HEK293 (cell line): ENCODE measurements around the gene C1QL3.

Source experiments
- CTCF ChIA-PET: fragments of 350-600 bp; formaldehyde crosslinking; extraction: SDS; loops from one replicate; lab custom pipeline; 2021; ENCODE audit warnings: antibody characterized with exemption; lab: Yijun Ruan, JAX
- POLR2A ChIA-PET: fragments of 300-600 bp; formaldehyde crosslinking; extraction: SDS; loops from one replicate; lab custom pipeline; 2020; ENCODE audit warnings: antibody characterized with exemption, inconsistent platforms; lab: Yijun Ruan, JAX
- H3K27ac ChIP-seq: fragments of 200-500 bp; sonication (Bioruptor generic); 2 replicates; pipeline ENCODE4 v1.5.1; 2014; ENCODE audit warnings: low read depth, low read length, control low read depth, inconsistent platforms; ENCODE audit errors: extremely low read depth
- H3K36me3 ChIP-seq, 2 experiments: fragments of 200-500 bp in 1 of 2; sonication (Bioruptor generic) in 1 of 2; 1 replicate in 1 of 2; 2 replicates in 1 of 2; pipeline ENCODE4 v1.5.1; 2014 to 2017; ENCODE audit warnings: inconsistent platforms in 2 of 2, low read length in 2 of 2; ENCODE audit not compliant: control insufficient read depth in 2 of 2, insufficient read depth in 1 of 2
- H3K4me1 ChIP-seq: fragments of 200-500 bp; sonication (Bioruptor generic); 2 replicates; pipeline ENCODE4 v1.5.1; 2014; ENCODE audit warnings: mild to moderate bottlenecking, low read length, inconsistent platforms; ENCODE audit not compliant: control insufficient read depth, insufficient read depth
- H3K4me3 ChIP-seq: 2 replicates; pipeline ENCODE4 v1.5.1; 2011; ENCODE audit warnings: low read depth, mild to moderate bottlenecking, control low read depth, low read length, moderate library complexity
- H3K9me3 ChIP-seq: fragments of 200-500 bp; sonication (Bioruptor generic); 2 replicates; pipeline ENCODE4 v1.5.1; 2014; ENCODE audit warnings: low read depth, low read length, inconsistent platforms; ENCODE audit not compliant: control insufficient read depth, insufficient read depth
- CTCF ChIP-seq: fragments of 450-650 bp; formaldehyde crosslinking; IDR thresholded peaks from 2 replicates; pipeline ENCODE4 v1.5.1; 2016; ENCODE audit warnings: missing biosample characterization, missing genetic modification characterization
- HOXC10 ChIP-seq: sonication (generic); formaldehyde crosslinking; IDR thresholded peaks from 2 replicates; pipeline ENCODE4 v1.8.1; 2023; ENCODE audit warnings: mild to moderate bottlenecking, missing genetic modification reagents
- TCF7L2 ChIP-seq: IDR thresholded peaks from 2 replicates; pipeline ENCODE4 v1.6.1; 2011; ENCODE audit warnings: low read depth, mild to moderate bottlenecking, inconsistent platforms, low read length, moderate library complexity, borderline replicate concordance
- TSHZ1 ChIP-seq: fragments of 450-650 bp; formaldehyde crosslinking; IDR thresholded peaks from 2 replicates; pipeline ENCODE4 v1.5.1; 2016; ENCODE audit warnings: missing biosample characterization, missing genetic modification characterization, borderline replicate concordance
- ZBTB48 ChIP-seq: fragments of 450-650 bp; formaldehyde crosslinking; IDR thresholded peaks from 2 replicates; pipeline ENCODE4 v1.5.1; 2016; ENCODE audit warnings: missing biosample characterization, missing genetic modification characterization
- ZNF274 ChIP-seq, 2 experiments: fragments of 200-500 bp in 1 of 2; fragments of 450-650 bp in 1 of 2; sonication (Bioruptor generic) in 1 of 2; formaldehyde crosslinking in 1 of 2; IDR thresholded peaks; 2 replicates each; pipeline versions ENCODE4 v1.5.1 to v1.6.1; 2014 to 2016; ENCODE audit warnings: borderline replicate concordance in 1 of 2, inconsistent platforms in 1 of 2, low read length in 1 of 2, missing biosample characterization in 1 of 2, missing genetic modification characterization in 1 of 2
- ZNF292 ChIP-seq: fragments of 450-650 bp; formaldehyde crosslinking; IDR thresholded peaks from 2 replicates; pipeline ENCODE4 v1.5.1; 2016; ENCODE audit warnings: low read depth, missing biosample characterization, missing genetic modification characterization, borderline replicate concordance
- ZNF362 ChIP-seq: fragments of 450-650 bp; formaldehyde crosslinking; IDR thresholded peaks from 2 replicates; pipeline ENCODE4 v1.5.1; 2016; ENCODE audit warnings: missing biosample characterization, missing genetic modification characterization
- ZNF423 ChIP-seq: fragments of 450-650 bp; formaldehyde crosslinking; IDR thresholded peaks from 2 replicates; pipeline ENCODE4 v1.5.1; 2016; ENCODE audit warnings: missing biosample characterization, missing genetic modification characterization
- ZNF549 ChIP-seq: fragments of 450-650 bp; IDR thresholded peaks from 2 replicates; pipeline ENCODE4 v1.5.1; 2018; ENCODE audit warnings: missing biosample characterization, missing genetic modification characterization, mild to moderate bottlenecking, inconsistent platforms, moderate library complexity
- ZNF555 ChIP-seq: fragments of 450-650 bp; formaldehyde crosslinking; conservative IDR thresholded peaks from 2 replicates; pipeline ENCODE4 v1.5.1; 2017; ENCODE audit warnings: missing biosample characterization, mild to moderate bottlenecking, missing genetic modification characterization, inconsistent platforms
- ZNF561 ChIP-seq: fragments of 450-650 bp; IDR thresholded peaks from 2 replicates; pipeline ENCODE4 v1.5.1; 2018; ENCODE audit warnings: missing biosample characterization, missing genetic modification characterization, borderline replicate concordance
- ZNF600 ChIP-seq: fragments of 450-650 bp; formaldehyde crosslinking; IDR thresholded peaks from 2 replicates; pipeline ENCODE4 v1.5.1; 2016; ENCODE audit warnings: missing biosample characterization, missing genetic modification characterization
- ZNF654 ChIP-seq: fragments of 450-650 bp; formaldehyde crosslinking; IDR thresholded peaks from 2 replicates; pipeline ENCODE4 v1.5.1; 2016; ENCODE audit warnings: low read depth, missing biosample characterization, missing genetic modification characterization
- ZNF768 ChIP-seq: fragments of 450-650 bp; formaldehyde crosslinking; IDR thresholded peaks from 2 replicates; pipeline ENCODE4 v1.5.1; 2018; ENCODE audit warnings: missing biosample characterization, mild to moderate bottlenecking, missing genetic modification characterization
- ZSCAN30 ChIP-seq: fragments of 450-650 bp; IDR thresholded peaks from 2 replicates; pipeline ENCODE4 v1.5.1; 2018; ENCODE audit warnings: missing biosample characterization, mild to moderate bottlenecking, missing genetic modification characterization, moderate library complexity

The C1QL3 gene

GRCh38 chr10:16559236-16559773, 37.6 kb upstream of the C1QL3 start:
- no peaks in the 10 kb centered on the region for H3K4me1 ChIP-seq
- no peaks in the 10 kb centered on the region for H3K9me3 ChIP-seq
- no peak overlapping the region for H3K4me3 ChIP-seq
- ChIA-PET CTCF (interaction anchor here (0.7 to 0.8 kb wide), 2 partner anchors 11 to 14 kb away, joined by 3 read pairs; no protein-coding TSS in a partner anchor), POLR2A (no interaction called here)
- TF ChIP-seq HOXC10 (no peak), ZSCAN30 (tag by site-specific recombination) (no peak), ZNF292 (no peak), ZNF600 (tag by site-specific recombination) (no peak), ZNF768 (no peak), ZNF274 (IDR thresholded peaks at IDR 0.05; ENCODE audit: low read length) (no peak), ZNF274 (tag by site-specific recombination; IDR thresholded peaks at IDR 0.05; ENCODE audit: borderline replicate concordance) (no peak), TSHZ1 (tag by site-specific recombination) (no peak), TCF7L2 (no peak)
- H3K27ac ChIP-seq, result no peak overlapping the region
- no peaks in the 10 kb centered on the region for H3K36me3 ChIP-seq

DNA sequence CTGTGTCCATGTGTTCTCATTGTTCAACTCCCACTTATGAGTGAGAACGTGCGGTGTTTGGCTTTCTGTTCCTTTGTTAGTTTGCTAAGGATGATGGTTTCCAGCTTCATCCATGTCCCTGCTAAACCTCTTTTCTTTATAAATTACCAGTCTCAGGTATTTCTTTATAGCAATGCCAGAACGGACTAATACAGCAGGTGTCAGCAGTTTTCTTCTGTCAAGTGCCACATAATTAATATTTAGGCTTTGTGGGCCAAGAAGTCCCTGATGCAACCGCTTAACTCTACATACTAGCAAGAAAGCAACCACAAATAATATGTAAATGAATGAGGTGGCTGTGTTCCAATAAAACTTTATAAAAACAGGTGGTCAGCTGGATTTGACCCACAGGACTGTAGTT, 26.3 kb upstream of the C1QL3 start:
- Histone ChIP-seq H3K27ac (no peak overlapping the region), H3K4me1 (no peaks in the 10 kb centered on the region), H3K9me3 (no peaks in the 10 kb centered on the region), H3K36me3 (no peaks in the 10 kb centered on the region), H3K4me3 (no peak overlapping the region)
- CTCF ChIA-PET, result no interaction called here
- TF ChIP-seq ZNF362 (tag by site-specific recombination) (no peak), ZNF555 (no peak), ZNF423 (tag by site-specific recombination) (no peak), ZNF549 (no peak)
- POLR2A ChIA-PET, result no interaction called here

- Histone ChIP-seq H3K27ac (no peak overlapping the region), H3K4me3 (no peak overlapping the region), H3K9me3 (no peaks in the 10 kb centered on the region), H3K4me1 (no peaks in the 10 kb centered on the region), H3K36me3 (no peaks in the 10 kb centered on the region)
- CTCF ChIA-PET, result interaction anchor here (0.6 to 2.2 kb wide), 19 partner anchors 9 to 1714 kb away, joined by 3 to 13 read pairs (median 4); no protein-coding TSS in a partner anchor
- POLR2A ChIA-PET, result no interaction called here
- TF ChIP-seq CTCF (tag by site-specific recombination) (peak; percentile 43; the same call in 1 of the 2 replicates), ZBTB48 (tag by site-specific recombination) (peak; percentile 35; the same call in 1 of the 2 replicates), HOXC10 (no peak), ZNF654 (tag by site-specific recombination) (peak; percentile 61), ZNF561 (tag by site-specific recombination) (no peak), ZSCAN30 (tag by site-specific recombination) (0 out of 2 replicates have a peak, but pooled peaks have one; percentile 16)
Measured at GRCh38 chr10:16545116-16545736, 23.5 kb upstream of the C1QL3 start.
